Amniotic stem cell (primary cell): Measurements from ENCODE around the gene DAB2.
"Not testable (repeated sequence)": the region's sequence is repeated elsewhere in the genome, so short reads cannot be mapped to it uniquely, and the experiment has no call there.

Experiments
- DNase-seq: peaks from one replicate; lab custom pipeline; 2025; lab: John Stamatoyannopoulos, UW

DAB2 gene

GRCh38 chr5:39340506-39340905, 84.3 kb downstream of the DAB2 start:
- no peak for DNase-seq

DNA sequence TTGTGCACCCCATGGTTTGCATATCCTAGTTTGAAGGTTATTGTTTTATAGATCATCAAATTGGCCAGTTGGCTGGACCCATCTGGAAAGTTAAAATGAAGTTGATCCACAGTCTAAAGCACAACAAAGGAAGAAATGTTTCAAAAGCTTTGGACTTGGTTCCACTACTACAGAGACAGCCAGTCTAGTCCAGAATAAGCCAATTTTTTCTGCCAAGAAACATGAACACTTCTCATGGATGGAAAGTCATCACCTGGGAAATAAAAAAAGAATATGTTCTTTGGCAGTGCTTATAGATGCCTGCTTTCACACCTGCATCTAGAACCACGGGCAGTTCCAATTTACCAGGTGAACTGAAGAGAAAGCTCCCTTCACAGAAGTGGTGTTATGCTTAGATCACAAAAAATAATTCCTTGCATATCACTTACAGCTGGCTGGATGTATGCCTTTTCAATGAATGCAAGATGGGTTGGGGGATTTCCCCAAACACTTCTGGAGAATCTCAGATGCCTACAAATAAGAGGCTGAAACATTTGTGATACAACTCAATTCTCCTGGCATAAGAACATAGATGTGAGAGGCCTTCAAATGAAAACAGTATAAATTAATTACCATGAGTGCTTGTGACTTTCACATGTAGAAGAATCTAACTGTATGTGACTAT, 87.4 kb downstream of the DAB2 start:
- no peak for DNase-seq

GRCh38 chr5:39334296-39334695, 90.5 kb downstream of the DAB2 start:
- DNase-seq: not testable (repeated sequence)

- no peak for DNase-seq
Observed at GRCh38 chr5:39333104-39333503, 91.7 kb downstream of the DAB2 start.

GRCh38 chr5:39331861-39332381, 92.9 kb downstream of the DAB2 start:
- no peak for DNase-seq

DNA sequence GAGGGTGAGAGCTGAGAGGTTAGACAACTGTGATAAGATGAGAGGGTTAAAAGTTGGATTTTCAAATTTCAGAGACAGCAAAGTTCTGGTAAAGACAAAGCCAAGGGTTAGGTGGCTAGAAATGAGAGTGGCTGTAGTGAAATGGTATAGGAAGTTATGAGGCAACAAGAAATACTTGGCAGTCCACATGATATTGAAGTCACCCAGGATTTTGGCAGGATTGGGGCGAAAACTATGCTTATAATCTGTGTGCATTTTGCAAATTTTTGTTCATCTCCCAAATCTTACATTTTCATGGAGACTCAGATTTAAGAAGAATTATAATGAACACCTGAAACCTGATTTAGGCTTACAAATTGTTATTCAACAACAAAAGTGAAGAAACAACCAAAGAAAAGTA, 96.0 kb downstream of the DAB2 start:
- DNase-seq: no peak

- no peak for DNase-seq
Observed at GRCh38 chr5:39323542-39323941, 101.2 kb downstream of the DAB2 start.
